ENCODE data around the gene KRTAP5-5.

GRCh38 chr11:1652026-1652425 is 22.5 kb downstream of the KRTAP5-5 start:
- TF ChIP-seq CTCF (IDR thresholded peaks at IDR 0.05 in 2 of 3, conservative IDR thresholded peaks at IDR 0.05 in 1 of 3; ENCODE audit: control insufficient read depth in 2 of 3, extremely low read depth in 1 of 3, insufficient read depth in 1 of 3, low read depth in 3 of 3, low read length in 3 of 3) (no peak), TAF1 (IDR thresholded peaks at IDR 0.05; ENCODE audit: borderline replicate concordance, low read depth, low read length) (no peak)
